ENCODE results near the gene RELL1.

The RELL1 gene

DNA sequence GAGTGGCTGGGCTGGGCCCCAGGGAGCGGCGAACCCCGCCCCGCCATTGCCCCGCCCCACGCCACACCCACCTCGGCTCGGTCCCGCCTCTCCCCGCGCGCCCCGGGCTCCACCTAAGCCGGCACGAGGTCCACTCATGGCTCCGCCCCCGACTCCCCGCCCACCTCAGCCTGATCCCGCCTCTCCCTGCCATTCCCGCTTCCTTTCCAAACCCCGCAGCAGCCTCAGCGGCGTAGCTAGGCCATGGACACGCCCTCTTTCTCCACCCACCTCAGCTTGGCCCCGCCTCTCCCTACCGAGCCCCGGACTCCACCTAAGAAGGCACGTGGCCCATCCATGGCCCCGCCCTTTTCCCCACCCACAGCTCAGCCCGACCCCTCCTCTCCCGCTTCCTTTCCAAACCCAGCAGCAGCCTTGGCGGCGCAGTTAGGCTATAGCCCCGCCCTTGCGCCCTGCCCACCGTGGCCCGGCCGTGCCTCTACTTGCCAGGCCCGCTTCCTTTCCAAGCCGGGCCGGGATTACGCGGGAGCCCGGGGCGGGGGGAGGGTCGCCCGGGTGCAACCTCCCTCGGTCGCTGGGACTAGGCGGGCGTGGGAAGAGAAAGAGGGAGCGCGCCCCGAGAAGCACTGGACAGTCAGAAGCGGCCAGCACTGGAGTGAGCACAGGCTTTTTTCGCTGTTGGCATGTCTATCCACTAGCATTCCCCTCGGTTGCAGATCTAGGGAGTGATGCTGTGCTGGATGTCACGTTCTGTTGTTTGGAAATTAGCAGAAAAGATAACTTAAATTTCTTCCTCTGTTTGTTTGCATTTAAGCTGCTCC, at the start of gene RELL1:
Gene RELL1, minus strand, starts transcription at position 4 of the 821 bp plus-strand sequence. CDS start 89 bp downstream, outside the sequence.
- DNase-seq, result peak; percentile 98

DNA sequence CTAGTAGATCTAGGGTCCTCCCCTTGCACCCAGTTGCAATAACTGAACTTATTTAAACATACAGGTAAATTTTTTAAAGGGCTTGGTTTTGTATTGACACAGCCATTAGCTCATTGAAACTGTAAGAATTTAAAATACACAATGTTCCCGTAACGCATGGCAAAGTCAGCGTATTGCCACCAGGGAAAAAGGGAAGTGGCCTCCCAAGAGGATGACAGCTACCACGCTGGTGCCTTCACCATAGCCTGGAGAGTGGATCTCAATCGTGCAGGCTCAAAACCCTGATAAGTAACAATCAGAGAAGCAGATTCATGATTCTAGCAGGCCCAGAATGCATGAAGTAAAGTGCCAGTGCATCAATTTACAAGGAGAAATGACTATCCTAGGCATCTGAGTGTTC, 49.4 kb upstream of the RELL1 start:
- DNase-seq, result no peak

GRCh38 chr4:37734989-37735388, 48.8 kb upstream of the RELL1 start:
- no peak for DNase-seq

- no peak for DNase-seq
Observed at GRCh38 chr4:37733240-37733867, 47.2 kb upstream of the RELL1 start.

DNA sequence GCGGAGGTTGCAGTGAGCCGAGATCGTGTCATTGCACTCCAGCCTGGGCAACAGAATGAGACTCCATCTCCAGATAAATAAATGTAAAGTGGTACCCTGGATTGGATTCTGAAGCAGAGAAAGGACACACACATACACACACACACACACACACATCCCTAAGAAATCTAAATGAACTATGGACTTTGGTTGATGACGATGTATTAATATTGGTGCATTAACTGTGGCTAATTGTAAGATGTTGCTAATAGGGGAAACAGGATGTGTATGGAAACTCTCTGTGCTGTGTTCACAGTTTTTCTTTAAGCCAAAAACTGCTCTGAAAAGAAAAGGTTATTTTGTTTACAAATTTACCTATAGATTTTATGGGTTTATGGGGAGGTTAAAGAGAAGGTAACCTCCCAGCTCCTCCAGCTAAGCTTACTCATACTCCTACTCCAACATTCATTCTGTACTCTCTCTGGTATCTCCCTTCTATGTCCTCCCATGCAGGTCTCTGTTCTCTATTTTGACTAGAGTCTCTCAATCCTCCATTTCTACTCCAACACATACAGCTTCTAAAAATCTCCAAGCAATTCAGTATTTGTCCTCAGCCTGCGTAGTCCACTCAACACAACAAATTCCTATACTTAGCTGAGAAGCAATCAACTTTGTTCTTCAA, 46.5 kb upstream of the RELL1 start:
- DNase-seq, result no peak

DNA sequence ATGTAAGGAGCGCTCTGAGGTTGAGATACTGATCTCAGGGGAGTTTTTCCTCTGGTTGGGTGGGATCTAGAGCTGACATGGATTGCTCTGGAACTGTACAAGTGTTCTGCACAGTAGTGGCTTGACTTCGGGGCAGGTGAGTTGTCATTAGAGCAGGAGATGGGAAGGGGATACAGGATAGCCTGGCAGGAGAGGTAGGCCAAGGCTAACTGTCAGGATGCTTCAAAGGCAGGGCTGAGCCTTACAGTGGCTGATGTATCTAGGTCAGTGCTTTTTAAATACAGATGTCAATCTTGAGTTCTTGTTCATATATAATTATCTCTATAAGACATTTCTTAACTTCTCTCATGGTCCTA, 43.5 kb upstream of the RELL1 start:
- DNase-seq, result no peak

GRCh38 chr4:37728064-37728463, 41.9 kb upstream of the RELL1 start:
- no peak for DNase-seq

DNA sequence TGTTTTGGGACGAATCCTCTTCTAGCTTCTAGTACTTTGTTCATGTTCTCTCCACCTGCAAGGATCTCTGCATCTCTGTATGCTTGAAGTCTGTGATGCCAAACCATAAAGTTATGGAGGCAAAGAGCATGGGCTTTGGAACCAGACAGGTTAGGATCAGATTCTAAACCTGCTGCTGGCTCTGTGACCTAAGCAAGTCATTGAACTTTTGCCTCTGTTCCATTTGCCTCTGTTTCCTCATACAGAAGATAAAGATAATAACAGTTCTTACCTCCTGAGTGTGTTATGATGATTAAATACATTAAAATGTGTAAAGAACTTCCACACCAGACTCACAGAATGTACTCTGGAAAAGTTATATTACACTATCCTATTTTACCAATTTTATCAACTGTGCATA, 41.5 kb upstream of the RELL1 start:
- no peak for DNase-seq

GRCh38 chr4:37726666-37727065, 40.5 kb upstream of the RELL1 start:
- no peak for DNase-seq

- no peak for DNase-seq
Observed at GRCh38 chr4:37725718-37726117, 39.5 kb upstream of the RELL1 start.

DNA sequence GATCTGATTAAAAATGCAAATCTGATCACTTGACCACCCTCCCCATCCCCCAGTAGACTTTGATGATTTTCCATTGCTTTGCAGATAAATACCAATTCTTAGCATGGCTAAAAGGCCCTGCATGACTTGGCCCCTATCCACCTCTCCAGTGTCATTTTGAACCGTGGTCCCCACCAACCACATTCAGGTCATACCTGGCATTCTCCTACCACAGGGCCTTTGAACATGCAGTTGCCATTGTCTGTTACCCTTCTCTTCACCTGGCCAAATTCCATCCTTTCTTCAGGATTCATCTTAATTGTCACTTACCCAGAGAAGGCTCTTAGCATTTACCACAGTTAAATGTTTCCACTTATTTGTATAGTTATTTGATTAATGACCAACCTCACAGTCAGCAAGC, 36.9 kb upstream of the RELL1 start:
- no peak for DNase-seq

DNA sequence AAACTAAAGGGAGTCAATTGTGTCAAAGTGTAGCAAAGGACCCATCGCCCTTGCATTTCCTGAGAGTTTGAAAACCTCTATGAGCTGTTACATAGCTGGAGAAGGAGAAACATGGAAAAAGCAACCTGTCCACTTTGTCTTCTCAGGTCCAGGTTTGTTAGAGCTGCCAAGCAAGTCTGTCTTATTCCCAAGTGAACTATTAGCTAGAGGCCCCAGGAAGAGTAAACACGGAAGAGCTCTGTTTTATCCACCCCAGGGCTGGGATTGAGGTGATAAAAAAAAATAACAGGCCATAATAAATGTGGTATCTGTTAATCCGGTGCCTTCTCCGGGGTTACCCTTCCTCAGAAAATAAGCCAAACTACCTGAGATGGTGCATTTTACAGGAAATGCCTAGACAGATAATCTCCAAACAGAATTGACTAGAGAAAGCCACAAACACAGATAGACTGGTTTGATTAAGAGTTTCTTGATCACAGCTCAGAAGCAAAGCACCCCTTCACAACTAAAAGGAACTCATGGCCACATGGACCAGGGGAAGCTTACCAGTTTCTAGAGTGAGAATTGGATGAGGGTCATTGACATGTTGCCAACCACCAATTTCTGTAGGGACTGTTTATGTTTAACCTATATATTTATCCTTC, 35.9 kb upstream of the RELL1 start:
- DNase-seq, result no peak

GRCh38 chr4:37719021-37719420, 32.8 kb upstream of the RELL1 start:
- DNase-seq, result no peak

DNA sequence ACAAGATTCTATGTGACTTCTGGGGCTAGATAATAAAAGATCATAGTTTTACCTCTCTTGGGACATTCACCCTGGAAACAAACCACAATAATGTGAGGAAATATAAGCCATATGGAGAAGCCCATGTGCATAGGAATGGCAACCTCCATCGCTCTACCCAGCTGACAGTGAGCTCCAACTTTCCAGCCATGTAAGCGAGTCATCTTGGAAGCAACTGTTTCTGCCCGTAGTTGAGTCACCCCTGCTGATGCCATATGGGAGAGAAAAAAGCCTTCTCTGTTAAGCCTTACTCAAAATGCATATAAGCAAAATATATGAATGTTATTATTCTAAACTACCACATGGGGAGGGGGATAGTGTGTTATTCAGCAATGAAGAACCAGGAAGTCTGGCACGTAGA, 31.4 kb upstream of the RELL1 start:
- DNase-seq, result no peak

GRCh38 chr4:37715889-37716402, 29.8 kb upstream of the RELL1 start:
- DNase-seq, result peak; percentile 71

GRCh38 chr4:37710491-37710890, 24.3 kb upstream of the RELL1 start:
- no peak for DNase-seq

GRCh38 chr4:37706032-37706431, 19.9 kb upstream of the RELL1 start:
- DNase-seq, result no peak

- no peak for DNase-seq
Observed at GRCh38 chr4:37705571-37705970, 19.4 kb upstream of the RELL1 start.

DNA sequence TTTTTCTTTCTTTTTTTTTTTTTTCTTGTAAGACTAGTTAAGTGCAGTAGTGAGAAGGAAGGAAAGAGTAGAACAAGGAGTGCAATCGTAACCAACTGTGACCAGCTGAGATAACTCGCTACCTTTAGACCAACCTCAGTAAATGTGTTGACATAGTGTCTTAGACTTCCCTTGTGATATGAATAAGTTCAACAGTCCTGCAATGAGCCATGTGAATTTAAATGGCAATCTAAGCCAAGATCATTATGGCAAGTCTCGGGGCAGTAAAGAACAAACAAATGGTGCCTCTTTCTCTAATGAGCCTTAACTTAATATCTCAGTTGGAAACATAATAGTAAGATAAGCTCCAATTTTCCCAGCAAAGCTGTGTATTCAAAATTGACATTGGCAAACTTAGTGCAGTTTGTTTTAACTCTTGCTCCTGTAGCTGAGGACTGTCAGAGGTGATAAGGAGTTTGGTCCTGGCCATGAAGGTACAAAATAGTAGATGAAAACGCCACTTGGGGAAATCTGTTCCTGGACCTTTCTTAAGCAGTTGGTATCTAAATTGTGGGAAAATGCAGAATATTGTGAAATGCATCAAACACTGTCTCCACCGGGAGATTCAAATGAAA, 13.8 kb upstream of the RELL1 start:
- DNase-seq, result no peak

GRCh38 chr4:37697566-37697965, 11.4 kb upstream of the RELL1 start:
- DNase-seq, result no peak

DNA sequence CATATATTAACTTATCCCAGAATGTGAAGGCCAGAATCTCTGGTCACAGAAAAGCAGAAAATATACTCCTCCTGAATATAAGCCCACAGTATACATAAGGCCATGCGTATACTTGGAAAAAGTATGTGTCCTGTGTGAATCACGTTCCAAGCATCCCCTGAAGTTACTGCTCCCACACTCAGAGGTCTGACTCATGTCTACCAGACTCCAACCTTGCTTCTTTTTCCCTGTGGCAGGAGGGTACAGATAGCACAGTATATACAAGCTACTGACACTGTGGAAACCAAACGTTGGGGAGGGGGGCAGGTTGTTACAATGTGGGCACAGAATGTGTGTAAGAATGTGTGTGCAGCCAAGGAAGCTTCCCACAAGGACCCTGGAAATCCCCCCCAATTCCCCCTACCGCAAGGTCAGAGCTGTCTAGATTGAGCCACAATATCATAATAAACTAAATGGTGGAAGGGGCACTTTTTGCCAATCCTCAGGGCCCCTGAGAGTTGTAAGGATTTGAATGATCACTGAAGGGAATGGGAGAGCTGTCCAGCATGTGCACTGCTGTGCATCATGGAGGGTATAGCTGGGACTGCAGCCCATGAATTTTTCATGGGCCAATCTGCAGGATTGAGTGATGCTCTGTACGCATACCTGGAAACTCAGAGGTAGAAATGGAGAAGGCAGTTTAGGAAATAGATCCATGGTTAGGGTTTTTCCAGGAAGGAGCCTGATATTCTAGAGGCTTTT, 7.4 kb upstream of the RELL1 start:
- DNase-seq, result no peak

- no peak for DNase-seq
Observed at GRCh38 chr4:37693030-37693429, 6.9 kb upstream of the RELL1 start.
